HG03520 (cell line): ENCODE data around the gene ZSWIM6.

Source experiments
- ATAC-seq: cut with Tn5 transposase; IDR thresholded peaks from one replicate; pipeline ENCODE4 v1.9.1; 2021; ENCODE audit warnings: mild to moderate bottlenecking, moderate library complexity; ENCODE audit not compliant: unreplicated experiment

The ZSWIM6 gene

DNA sequence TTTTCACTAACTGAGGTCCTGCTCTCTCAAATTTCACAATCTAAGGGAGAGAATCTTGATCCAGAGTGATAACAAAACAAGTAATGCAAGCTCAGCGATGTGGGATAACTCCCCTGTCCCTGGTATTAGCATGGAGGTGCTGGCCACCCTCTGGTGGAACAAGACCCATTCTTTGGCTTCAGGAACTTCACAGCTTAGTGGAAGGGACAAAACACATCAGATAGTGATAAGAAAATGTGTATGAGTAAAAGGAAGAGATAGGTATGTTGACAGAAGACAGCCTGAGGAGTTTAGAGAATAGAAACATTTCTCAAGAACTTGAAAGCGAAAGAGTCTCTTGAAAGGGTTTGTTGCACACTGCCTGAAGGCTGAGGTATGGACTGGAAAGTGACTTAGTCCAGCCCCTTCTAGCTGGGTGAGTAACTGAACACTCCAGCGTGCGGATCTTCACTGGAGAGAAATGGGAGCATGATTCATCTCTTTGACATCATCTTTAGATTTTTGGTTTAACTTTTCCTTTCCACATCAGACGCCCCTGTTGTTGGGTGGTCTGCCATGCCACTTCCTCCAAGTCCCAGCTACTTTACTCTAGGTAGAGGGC lies 25.4 kb upstream of the ZSWIM6 start:
- ATAC-seq, result no peak

DNA sequence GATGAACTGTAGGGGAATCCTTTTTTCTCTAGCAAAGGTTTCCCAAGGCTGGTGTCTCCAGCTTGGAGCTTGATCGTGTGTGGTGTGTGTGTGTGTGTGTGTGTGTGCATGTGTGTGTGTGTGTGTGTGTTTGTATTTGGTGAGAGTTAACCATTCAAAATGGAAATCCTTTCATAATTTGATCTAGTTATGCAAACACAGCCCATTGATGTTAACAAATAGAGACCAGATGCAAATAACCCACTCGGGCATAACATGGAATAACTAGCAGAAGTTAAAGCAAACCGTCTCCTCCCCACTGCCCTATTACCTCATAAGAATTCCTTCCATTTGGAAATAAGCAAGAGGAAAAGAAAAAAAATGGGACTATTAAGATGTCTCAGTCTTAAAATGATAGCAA lies 24.9 kb upstream of the ZSWIM6 start:
- ATAC-seq, result no peak

DNA sequence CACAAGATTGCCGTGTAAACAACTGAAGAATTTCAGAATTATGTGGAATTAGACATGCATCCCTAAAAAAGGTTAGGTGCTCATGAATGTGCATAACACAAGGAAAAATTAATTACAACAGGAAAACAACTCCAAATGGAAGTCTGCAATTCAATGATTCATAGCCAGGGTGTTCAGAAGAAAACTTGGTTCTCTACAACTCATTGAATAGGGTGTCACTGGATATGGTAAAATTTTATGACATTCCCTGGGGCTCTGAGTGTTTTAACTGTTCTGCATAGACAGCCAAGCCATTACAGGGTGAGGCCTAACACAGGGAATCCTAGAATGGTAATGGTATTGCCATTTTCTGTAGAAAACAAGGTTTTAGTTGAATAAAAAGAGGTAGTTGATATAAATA lies 24.4 kb upstream of the ZSWIM6 start:
- no peak for ATAC-seq

DNA sequence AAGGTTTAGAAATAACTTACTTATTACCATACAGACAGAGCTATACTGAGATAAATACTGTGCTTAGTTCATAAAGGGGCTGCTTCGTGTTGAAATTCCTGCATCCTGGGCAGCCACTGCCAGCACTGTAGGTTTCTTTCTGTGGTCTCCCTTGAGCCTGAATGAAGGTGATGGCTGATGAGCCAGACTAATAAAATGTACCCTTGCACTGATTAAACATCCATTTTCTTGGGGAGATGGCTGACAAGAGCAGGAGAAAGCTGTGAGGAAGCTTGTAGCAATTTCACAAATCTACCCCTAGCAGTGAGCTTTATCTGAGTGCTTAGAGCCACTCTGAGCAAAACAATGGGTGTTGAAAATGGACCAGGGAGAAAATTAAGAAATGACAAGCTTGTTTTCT lies 23.3 kb upstream of the ZSWIM6 start:
- no peak for ATAC-seq

DNA sequence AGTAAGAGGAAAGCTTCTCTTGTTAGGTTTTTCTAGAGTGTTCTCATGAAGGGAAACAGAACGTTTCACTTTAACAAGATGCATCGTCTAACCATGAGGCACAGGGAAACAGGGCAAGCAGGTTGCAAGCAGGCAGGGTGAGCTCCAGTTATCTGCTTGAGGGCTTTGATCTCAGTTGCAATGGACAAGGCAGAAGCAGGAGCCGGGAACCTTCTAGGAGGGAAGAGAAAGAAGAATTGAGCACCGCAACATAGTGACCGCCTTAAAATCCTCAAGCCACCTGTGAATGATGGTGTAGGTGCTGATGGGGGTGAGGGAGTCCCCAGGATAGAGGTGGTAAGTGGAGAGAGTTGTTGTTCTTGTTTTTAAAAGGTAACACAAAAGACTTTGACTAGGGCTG lies 22.9 kb upstream of the ZSWIM6 start:
- no peak for ATAC-seq

DNA sequence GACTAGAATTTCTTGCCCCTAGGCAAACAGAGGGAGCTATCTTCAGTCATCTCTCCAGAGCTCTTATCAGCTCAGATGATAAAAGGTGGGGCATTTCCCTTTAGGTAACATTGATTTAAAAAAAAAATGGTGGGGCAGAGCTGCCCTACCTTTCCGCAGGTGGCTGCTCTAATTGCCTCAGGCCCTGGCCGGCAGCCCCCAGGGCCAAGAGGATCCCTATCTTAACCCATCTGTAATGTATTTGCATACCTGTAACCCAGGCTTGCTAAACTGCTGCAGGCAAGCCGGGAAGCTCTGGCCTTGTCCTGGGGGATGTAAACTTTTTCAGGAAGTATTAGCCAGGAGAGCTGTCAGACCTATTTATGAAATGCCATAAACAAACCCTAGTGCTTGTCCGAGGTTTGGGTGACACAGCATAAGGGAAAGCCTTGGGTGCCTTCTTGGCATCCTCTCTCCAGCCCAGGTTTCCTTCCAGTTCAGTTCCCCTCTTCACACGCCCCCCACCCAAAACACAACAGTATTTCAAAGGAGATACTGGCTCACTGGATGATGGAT lies 20.9 kb upstream of the ZSWIM6 start:
- no peak for ATAC-seq

DNA sequence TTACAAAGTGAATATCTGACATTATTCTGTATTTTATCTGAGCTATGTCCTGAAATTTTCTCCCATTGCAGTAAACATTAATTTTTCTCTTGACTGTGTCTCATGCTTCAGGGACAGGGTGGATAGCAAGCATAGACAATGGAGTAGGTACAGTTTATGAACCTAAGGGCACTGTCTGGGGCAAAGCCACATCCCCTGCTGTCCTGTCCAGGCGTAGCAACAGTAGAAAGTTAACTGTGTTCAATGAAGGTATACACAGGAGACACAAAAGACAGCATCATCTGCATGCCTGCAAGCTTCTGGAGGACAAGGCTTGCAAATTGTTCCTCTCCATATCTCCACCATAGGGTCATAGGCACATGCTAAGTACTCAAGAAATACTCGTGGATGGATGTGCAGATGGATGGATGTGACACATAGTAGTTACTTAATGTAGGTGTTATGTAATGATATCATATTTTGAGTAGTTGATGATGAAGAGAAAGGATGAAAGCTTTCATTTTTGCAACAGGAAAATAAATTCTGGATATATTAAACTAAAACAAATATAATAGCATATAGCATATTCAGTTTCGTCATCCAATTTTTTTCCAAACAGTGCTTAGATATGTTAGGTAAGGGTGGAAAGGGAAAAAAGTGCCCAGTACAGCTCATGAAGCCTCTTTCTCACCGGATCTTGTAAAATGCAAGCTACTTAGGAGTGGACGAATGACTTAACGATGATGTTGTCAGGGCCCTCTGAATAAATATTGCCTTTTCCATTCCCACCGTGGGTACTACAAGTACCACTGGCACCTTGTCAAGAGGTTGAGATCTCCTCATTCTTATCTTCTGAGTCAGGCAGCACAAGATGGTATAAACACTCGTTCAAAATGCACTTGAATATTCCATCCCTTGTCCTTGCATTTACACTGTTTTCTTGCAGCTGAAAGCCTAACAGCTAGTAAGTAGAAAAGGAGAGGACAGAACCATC lies 19.9 kb upstream of the ZSWIM6 start:
- no peak for ATAC-seq

DNA sequence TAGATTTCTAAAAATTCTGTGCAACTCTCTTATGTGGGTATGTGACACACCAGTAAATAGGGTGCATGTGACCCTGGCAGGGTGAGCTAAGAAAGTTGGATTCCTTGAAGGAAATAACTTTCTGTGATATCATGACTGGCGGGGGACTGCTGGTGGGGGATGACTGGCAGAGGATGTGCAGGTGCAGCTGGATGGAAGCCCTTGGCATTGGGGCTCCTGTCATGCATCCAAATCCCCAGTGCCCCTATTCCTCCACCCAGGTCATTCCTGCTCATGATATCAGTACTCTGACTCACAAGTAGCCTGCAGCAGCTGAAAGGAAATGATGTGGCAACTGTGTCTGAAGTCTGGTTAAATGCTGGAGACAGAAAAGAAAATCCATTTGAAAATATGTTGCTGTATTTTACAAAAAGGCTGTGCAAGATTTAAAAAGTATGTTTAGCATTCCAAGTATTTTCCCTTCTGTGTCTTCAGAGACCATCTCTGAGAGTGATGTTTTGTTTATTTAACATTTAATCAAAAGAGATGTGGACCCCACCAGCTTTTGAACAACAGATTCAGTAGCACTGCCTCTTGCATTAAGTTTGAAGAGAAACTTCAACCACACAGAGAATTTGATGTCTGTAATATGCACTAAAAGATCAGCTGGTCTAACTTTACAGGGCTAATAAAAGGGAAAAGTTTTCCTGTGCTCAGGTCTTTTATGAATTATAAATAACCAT lies 17.9 kb upstream of the ZSWIM6 start:
- ATAC-seq, result no peak

DNA sequence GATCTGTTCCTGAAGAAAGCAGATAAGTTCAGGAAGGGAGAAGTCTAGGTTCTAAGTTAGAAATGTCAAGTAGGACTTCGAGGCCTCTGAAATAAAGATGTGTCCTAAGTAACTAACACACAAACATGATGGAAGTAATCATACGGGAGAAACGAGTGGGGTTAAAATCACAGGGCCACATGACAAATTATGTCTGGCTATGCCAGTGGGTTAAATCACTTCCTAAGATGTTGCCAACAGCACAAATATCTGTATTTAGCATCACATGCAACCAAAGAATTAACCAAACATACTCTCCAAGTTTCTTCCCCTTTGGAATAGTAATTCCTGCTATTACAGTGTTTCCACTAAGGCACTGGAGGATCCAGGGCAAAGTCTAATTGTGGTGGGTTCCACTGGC lies 13.7 kb upstream of the ZSWIM6 start:
- no peak for ATAC-seq

DNA sequence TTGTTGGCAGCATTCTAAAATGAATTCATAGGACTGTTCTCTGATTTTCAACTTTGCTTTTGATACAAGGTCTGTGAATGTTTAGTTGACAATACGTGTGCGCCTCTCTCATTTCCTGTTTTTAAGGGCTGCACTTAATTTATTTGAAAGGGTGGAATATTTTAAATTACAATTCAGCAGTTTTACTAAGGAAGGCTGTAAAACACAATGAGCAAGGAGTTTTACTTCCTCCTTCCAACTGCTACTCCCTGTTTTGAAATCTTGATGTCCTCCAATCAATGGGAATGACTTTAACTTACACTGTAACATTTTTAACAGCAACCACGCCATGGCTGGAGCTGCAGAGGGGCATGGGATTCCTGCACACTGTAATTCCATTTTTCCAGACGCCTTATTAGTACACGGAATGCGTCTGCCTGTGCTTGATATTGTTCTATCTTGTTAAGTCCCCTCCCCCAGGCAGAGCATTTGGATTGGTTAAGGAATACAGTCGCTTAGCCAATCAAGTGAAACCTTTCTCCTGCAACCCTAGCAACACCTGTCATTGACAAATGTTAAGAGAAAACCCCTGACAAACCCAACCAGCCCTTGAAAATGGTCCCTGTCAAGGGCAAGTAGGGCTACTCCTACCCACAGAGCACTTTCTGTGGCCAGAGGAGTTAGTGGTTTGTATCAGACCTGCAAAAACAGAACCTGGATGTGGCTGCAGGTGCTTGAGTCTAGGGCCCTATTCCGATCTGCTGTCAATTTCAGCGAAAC lies 12.5 kb upstream of the ZSWIM6 start:
- ATAC-seq, result peak; percentile 99

DNA sequence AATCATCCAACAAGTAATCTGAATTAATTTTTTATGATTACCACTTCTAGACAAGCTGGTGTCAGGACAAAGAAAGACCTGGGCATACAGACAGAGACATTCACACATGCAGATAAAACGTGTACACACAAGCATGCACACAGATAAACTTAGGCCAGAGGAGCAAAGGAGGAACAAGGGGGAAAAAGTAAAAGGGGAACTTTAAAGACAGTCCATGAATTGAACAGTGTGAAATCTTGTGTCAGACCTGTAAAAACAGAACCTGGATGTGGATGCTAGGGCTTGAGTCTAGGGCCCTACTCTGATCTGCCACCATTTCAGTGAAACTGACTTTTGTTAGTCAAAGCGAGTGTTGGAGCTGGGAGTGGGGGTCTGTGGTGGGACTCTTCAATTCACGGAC lies 11.2 kb upstream of the ZSWIM6 start:
- ATAC-seq, result no peak

DNA sequence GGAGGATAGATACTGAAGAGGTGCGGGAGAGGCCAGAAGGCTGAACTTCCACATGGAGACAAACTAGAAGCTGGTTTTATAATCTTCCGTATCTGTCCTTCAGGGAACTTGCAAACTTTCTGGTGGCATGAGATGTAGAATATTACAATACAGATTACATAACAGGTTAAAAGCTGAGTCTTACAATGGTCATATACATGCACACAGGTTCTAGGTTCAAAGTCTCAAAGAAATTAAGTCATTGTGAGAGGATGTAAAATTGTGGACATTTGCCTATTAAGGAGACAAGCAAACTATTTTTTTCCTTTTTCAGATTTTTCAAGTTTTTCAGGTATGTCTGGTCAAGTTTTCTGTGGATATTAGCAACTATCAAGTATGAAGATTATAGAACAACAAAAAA lies 10.4 kb upstream of the ZSWIM6 start:
- no peak for ATAC-seq

DNA sequence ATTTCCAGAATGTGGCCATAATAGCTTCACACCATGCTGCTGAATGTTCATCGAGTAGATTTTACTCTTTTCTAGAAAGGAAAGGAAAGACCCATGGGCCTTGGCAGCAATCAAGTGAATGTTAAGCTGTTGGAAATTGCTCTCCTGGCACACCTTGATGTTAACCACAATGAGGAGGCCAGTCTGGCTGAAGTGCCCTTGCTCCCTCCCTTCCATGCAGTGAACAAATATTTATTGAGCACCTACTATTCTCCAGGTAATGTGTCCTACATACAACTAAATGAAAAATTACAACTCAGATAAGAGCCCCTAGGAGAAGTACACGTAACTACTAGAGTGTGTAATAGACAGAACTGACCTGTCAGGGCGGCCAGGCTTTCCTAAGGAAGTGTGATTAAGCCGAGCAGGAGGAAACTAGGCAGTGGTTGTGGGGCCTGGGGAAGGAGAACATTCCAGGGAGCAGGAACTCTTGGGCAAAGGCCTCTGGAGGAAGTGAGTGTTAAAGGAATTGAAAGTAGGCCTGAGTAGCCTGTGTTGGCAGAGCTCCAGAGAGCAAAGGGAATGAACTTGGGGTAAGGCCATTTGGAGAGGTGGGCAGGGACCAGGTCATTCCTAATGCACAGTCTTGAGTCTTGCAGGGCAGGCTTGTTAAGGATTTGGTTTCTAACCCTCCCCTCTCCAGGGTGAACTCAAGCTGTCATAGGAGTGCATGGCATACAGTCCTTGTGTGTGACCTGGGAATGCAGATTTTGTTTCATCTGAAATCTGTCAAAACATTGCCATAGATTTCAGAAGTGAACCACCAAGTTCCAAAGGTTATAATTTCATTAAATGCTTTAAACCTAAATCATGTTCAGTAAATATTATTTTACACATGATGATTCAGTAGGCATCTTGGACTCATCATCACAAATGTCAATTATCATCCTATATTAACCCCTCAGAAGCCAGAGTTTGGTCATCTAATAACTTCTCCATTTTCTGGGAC lies 9.0 kb upstream of the ZSWIM6 start:
- ATAC-seq, result no peak

DNA sequence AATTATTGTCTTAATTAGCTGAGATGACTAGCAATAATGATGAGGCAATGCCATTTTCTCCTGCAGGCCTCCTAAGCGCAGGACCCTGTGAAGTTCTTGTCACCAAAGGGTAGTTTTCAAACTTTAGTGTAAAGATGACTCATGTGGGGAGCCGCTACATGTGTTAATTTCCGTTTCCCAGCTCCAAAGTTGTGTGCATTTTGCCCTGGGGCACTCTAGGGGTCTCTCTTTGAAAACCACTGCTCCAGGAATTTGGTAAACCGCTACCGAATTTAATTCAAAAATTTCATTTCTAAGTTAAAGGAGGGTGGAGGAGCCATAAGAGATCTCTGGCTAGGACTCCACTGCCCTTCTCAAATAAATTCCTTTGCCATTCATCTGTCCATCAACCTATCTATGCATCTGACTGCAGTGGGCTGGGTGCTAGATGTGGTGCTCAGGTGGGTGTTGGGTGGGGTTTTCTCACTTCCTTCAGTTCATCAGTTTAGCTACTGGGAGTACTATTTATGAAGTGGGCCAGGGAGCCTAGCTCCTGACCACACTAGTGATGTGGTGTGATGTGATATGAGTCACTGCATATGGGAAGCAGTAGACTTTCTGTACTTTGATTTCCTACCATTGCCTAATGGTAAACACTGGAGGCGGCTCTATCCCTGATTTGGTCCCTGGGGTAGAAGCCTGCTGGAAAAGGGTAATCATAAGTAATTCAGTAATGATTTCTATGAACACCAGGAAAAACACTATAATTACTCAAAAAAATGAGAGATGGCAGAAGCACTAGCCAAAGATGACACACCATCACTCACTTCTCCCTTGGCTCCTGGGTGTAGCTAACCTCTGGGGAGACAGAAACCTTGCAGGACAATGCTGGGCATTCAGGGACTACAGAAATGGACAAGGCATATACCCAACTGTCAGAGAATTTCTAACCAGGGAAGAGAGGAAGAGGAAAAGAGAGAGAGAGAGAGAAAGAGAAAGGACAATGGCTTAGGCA lies 4.0 kb upstream of the ZSWIM6 start:
- ATAC-seq, result peak; percentile 30

DNA sequence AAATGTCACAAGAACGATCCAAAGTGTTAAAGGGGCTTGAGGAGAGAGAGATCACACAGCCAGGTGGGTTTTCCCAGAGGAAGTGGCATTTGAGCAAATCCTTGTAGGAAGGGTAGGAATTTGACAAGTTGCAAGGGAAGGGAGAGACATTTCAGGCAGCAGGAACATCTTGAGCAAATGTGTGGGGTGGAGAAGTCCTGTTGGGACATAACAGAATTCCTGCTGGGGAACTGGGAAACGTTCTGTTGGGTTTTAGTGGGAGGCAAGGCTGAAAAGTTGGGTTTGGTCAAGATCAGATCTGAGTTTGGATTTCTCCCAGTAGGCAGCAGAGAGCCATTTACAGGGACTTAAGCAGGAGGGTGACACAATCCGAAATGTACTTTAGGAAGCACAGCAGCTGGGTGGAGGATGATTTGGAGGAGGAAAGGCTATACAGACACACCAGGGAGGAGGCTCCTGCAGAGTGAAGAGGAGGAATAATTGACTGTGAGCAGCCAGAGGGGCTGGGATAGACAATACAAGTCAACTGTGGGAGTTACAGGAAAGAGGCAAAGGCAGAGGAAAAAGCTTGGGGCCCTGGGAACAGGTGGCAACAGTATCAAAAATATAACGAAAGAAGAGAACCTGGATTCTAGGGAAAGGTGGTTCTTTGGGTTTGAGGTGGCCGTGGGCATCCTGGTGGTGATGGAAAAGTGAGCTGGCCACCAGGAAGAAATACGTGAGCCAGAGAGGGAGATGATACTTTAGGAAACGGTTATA lies 3.1 kb upstream of the ZSWIM6 start:
- no peak for ATAC-seq

DNA sequence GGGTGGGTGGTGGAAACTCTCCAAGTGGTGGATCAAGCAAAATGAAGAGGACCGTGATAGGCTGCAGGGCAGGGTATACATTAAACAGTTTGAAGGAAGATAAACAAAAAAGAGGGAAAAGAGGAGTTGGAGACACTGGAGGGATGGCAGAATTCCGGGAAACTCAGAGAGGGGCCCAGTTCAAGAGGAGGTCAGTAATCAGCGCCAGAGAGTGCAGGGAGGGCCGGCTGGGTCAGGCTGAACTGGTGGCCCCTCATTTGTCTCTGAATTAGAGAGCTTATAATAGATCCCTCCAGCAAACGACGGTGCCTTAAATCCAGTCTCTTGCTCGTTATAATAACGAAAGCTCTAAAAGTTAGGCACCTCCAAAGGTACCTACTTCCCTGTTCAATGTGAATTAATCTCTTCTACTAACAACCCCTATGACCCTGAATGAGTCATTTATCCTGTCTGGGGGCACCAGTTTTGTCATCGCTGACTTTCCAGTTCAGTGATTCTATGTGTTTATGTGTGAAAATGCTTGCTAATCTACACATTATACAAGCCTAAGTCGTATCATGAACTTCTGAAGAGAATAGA lies 2.4 kb upstream of the ZSWIM6 start:
- no peak for ATAC-seq

DNA sequence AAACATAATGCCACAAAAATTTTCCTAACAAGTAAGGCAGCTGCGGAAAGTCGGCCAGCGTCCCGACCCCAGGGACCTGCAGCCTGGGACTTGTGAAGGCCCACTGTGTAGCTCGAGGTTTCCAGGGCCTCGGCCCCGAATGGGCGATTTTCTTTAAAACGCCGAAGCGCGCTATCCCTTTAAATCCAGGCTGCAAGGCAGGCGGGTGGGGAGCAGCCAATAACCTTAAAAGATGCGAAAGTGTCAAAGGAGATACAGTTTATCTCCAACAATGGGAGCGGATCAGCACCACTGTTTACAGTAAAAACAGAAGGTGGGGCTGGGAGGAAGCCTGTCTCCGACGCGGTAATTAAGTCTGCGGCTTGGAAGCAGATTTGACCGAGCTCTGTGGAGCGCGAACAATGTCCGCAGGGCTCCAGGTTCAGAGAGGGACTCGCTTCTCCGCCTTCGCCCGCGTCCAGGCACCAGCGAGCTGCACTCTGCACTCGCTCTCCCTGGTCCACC lies 1.7 kb upstream of the ZSWIM6 start:
- ATAC-seq, result no peak
